ENCODE results near the gene EPHA4.

GRCh38 chr2:221530653-221531037, 41.5 kb downstream of the EPHA4 start:
- no peak for TF ChIP-seq CTCF (IDR thresholded peaks at IDR 0.05)
- TF ChIP-seq POLR2AphosphoS5 (IDR thresholded peaks at IDR 0.05): no peak
- no peak for TF ChIP-seq EP300 (IDR thresholded peaks at IDR 0.05)

Measured in stomach (tissue), 4 donors.